ENCODE results near the gene NUB1. TPM values are rescaled to one million over a fixed set of nuclear protein-coding genes. Genes with fewer than 3 reads are reported as not detected.

The NUB1 gene
- total RNA-seq, 4 donors from 2014 or later: 16.8 to 46.7 (median 26.1) TPM

DNA sequence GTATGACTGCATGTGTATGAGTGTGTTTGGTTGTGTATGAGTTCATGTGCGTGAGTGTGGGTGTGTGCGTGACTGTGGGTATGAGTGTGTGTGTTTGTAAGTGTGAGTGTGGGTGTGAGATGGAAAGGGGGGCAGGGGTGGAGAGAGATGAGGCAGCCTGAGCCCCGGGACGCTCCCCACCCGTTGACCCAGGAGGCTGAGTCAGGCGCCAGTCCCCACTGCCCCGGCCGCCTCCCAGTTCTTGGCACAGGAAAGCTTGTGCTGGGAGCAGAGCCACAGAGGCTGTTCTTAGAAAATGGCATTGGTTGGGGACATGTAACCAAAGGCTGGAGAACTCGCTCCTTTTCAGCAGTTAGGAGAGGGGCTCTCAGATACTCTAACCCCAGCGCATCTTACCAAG, 27.8 kb upstream of the NUB1 start:
- intact Hi-C loops (cut with DNase I): loop anchor here (5.0 kb wide), 1 partner anchor 33 kb away; no protein-coding TSS in a partner anchor
- H3K27ac ChIP-seq: no peak overlapping the region
- H3K36me3 ChIP-seq: no peaks in the 10 kb centered on the region
- peaks cover 0 to 6% (median 5%) of the 10 kb centered on the region in 3 donors for H3K9me3 ChIP-seq
- no peak for DNase-seq
- H3K27me3 ChIP-seq: no peaks in the 10 kb centered on the region
- peaks cover 3 to 18% (median 3%) of the 10 kb centered on the region in 3 donors for H3K4me1 ChIP-seq
- TF ChIP-seq, protein P1, sequence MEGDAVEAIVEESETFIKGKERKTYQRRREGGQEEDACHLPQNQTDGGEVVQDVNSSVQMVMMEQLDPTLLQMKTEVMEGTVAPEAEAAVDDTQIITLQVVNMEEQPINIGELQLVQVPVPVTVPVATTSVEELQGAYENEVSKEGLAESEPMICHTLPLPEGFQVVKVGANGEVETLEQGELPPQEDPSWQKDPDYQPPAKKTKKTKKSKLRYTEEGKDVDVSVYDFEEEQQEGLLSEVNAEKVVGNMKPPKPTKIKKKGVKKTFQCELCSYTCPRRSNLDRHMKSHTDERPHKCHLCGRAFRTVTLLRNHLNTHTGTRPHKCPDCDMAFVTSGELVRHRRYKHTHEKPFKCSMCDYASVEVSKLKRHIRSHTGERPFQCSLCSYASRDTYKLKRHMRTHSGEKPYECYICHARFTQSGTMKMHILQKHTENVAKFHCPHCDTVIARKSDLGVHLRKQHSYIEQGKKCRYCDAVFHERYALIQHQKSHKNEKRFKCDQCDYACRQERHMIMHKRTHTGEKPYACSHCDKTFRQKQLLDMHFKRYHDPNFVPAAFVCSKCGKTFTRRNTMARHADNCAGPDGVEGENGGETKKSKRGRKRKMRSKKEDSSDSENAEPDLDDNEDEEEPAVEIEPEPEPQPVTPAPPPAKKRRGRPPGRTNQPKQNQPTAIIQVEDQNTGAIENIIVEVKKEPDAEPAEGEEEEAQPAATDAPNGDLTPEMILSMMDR (IDR thresholded peaks at IDR 0.05): no peak
- TF ChIP-seq POLR2A (IDR thresholded peaks at IDR 0.05): no peak
- 26 to 32% methylated on average over 10 of the region's 10 CpGs for WGBS, 2 donors
- no peak overlapping the region for H3K4me3 ChIP-seq

DNA sequence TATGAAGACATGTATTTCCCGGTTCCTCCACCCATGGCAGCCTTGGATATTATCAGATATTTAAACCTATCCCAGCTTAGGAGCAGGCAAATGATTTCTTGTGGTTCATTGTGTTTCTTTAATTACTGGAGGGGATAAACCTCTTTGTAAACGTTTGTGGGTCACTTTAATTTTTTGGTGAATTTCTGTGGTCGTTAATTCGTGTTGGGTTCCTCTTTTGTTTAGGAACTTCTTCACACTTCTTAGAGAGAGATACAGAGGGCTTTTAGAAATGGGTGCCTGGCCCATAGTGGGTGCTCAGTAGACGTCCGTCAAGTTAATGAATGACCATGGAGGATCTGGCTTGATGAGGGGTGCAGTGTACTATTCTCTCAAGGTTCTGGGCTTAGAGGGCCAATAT, 27.2 kb upstream of the NUB1 start:
- intact Hi-C loops (cut with DNase I): loop anchor here (5.0 kb wide), 1 partner anchor 33 kb away; no protein-coding TSS in a partner anchor
- no peak overlapping the region for H3K4me3 ChIP-seq
- peaks cover 3 to 18% (median 3%) of the 10 kb centered on the region in 3 donors for H3K4me1 ChIP-seq
- no peaks in the 10 kb centered on the region for H3K36me3 ChIP-seq
- TF ChIP-seq, protein P1 (IDR thresholded peaks at IDR 0.05): no peak
- TF ChIP-seq POLR2A (IDR thresholded peaks at IDR 0.05): no peak
- H3K9me3 ChIP-seq: peaks cover 0 to 9% (median 5%) of the 10 kb centered on the region in 3 donors
- H3K27me3 ChIP-seq: no peaks in the 10 kb centered on the region
- no peak for DNase-seq
- 50 to 57% methylated on average over 6 of the region's 6 CpGs for WGBS, 2 donors
- H3K27ac ChIP-seq: no peak overlapping the region

DNA sequence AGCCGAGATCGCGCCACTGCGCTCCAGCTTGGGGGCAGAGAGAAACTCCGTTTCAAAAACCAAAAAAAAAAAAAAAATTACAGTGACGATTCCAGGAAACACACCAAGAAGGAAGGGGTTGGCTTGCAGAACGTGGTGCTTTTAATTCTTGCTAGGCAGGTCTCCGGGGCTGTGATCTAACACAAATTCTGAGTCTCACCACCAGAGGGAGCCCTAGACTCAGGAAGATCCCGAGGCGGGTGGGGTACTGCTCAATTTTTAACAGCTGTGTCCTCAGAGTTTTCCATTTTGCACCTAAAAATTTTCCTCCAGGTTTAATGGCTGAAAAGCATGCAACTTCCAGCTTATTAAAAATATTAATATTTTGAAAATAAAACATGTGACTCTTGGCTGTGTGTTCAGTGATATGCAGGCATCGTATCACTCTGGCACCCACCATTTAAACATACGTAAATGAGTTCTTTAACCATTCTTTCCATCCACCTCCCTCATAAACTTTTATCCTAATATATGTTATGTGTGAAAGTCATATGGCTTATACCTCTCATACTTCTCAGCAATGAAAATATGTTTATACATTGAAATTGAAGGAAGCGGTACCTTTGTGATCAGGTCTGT, 26.5 kb upstream of the NUB1 start:
- no peak overlapping the region for H3K4me3 ChIP-seq
- no peaks in the 10 kb centered on the region for H3K27me3 ChIP-seq
- H3K9me3 ChIP-seq: peaks cover 0 to 16% (median 5%) of the 10 kb centered on the region in 3 donors
- no peaks in the 10 kb centered on the region for H3K36me3 ChIP-seq
- DNase-seq: no peak
- 19 to 23% methylated on average over 12 of the region's 13 CpGs for WGBS, 2 donors
- H3K4me1 ChIP-seq: peaks cover 3 to 18% (median 3%) of the 10 kb centered on the region in 3 donors
- TF ChIP-seq POLR2A (IDR thresholded peaks at IDR 0.05): no peak
- TF ChIP-seq, protein P1 (IDR thresholded peaks at IDR 0.05): peak; percentile 78 to 88 (median 82)
- intact Hi-C loops (cut with DNase I): no loop called here
- H3K27ac ChIP-seq: no peak overlapping the region

DNA sequence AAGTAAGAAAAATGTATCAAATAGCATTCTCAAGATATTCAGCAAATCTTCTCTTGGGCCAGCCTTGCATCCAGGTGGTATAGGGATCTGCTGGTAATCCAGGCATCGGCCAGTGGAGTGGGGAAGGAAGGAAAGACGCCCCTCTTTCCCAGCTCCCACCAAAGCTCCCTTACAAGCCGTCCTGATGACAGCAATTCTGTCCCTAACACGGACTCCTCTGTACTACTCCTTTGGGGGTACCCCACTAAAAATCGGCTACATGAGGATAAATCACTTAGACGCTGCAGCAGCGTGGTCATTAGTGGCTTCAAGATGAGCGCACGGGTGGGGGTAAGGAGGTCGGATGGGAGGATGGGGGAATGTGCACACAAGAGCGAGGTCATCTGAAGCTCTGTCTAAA, 24.7 kb upstream of the NUB1 start:
- no peaks in the 10 kb centered on the region for H3K36me3 ChIP-seq
- WGBS, 2 donors: 68 to 72% methylated on average over 9 to 11 of the region's 11 CpGs
- intact Hi-C loops (cut with DNase I): no loop called here
- no peak for DNase-seq
- H3K9me3 ChIP-seq: peaks cover 0 to 23% (median 0%) of the 10 kb centered on the region in 3 donors
- TF ChIP-seq POLR2A (IDR thresholded peaks at IDR 0.05): no peak
- TF ChIP-seq, protein P1 (IDR thresholded peaks at IDR 0.05): no peak
- no peak overlapping the region for H3K4me3 ChIP-seq
- H3K4me1 ChIP-seq: peaks cover 3 to 18% (median 3%) of the 10 kb centered on the region in 3 donors
- H3K27me3 ChIP-seq: no peaks in the 10 kb centered on the region
- H3K27ac ChIP-seq: no peak overlapping the region

DNA sequence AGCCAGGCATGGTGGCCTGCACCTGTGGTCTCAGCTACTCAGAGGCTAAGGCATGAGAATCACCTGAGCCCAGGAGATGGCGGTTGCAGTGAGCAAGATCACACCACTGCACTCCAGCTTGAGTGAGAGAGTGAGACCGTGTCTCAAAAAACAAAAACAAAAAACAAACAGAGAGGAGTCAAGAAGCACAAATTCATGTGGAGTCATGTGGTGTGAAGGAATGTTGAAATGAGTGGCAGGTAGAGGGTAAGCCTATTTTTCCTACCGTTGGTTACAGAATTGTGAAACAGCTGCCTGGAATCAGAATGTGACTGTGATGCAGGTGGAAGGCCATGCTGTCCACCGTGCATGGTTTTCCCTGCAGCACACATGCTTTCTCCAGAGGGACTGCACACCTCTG, 23.7 kb upstream of the NUB1 start:
- intact Hi-C loops (cut with DNase I): no loop called here
- no peak for DNase-seq
- TF ChIP-seq, protein P1 (IDR thresholded peaks at IDR 0.05): no peak
- no peak for TF ChIP-seq POLR2A (IDR thresholded peaks at IDR 0.05)
- Histone ChIP-seq H3K27me3 (no peaks in the 10 kb centered on the region), H3K9me3 (peaks cover 0 to 23% (median 0%) of the 10 kb centered on the region in 3 donors), H3K27ac (no peak overlapping the region), H3K4me1 (peaks cover 3 to 18% (median 3%) of the 10 kb centered on the region in 3 donors), H3K36me3 (no peaks in the 10 kb centered on the region), H3K4me3 (no peak overlapping the region)
- WGBS, 2 donors: 68 to 70% methylated on average over 4 of the region's 4 CpGs
